HL-60/S4 (cell line): Measurements from ENCODE around the gene ZFY.
"Not testable (repeated sequence)": the region's sequence is repeated elsewhere in the genome, so short reads cannot be mapped to it uniquely, and the experiment has no call there.

Experiments
- in situ Hi-C: fragments of 300-500 bp; cut with MboI; formaldehyde crosslinking; loops from 2 replicates; pipeline ENCODE4 v1.14.3; 2022; ENCODE audit warnings: low sequenced_read_pairs

ZFY gene

DNA sequence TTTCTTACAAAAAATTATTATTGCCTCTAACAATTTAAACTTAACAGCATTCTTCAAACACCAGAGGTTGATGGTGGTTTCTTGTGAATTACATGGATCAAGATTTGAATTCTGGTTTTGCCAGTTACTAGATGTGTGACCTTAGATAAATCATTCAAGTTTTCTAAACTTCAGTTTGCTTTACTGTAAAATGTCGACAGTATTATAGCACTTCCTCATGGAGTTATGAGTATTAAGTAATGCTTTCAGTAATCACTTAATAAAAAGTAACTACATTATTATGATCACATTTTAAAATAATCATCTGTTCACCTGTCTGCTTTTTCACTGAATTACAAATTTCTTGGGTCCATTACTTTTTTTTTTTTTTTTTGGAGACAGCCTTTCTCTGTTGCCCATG is 37.5 kb downstream of the ZFY start:
- in situ Hi-C loops: no loop called here

DNA sequence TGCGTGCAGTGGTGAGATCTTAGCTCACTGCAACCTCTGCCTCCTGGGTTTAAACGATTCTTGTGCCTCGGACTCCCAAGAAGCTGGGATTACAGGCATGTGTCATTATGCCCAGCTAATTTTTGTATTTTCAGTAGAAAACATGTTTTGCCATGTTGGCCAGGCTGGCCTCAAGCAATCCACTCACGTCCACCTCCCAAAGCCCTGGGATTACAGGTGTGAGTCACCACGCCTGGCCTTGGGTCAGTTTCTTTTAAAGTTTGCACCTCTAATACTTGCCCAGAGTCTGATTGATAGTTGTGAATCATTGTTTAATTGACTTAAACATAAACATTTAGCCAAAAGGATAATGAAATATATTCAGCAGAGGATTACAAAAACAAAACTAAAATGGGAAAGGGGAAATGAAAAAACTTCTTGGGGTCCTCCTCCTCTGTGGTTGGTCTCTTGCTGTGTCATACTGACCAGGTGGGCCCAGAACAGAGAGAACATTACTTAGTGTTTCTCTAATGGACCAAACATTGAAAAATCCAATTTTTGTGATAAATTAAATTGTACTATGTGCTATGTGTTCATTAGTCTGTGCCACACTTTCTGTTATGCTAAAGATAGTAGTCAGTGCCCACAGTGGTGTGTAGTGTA is 38.0 kb downstream of the ZFY start:
- in situ Hi-C loops: no loop called here

DNA sequence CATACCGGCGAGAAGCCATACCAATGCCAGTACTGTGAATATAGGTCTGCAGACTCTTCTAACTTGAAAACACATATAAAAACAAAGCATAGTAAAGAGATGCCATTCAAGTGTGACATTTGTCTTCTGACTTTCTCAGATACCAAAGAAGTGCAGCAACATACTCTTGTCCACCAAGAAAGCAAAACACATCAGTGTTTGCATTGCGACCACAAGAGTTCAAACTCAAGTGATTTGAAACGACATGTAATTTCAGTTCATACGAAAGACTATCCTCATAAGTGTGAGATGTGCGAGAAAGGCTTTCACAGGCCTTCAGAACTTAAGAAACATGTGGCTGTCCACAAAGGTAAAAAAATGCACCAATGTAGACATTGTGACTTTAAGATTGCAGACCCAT is 44.1 kb downstream of the ZFY start:
- in situ Hi-C loops: no loop called here

DNA sequence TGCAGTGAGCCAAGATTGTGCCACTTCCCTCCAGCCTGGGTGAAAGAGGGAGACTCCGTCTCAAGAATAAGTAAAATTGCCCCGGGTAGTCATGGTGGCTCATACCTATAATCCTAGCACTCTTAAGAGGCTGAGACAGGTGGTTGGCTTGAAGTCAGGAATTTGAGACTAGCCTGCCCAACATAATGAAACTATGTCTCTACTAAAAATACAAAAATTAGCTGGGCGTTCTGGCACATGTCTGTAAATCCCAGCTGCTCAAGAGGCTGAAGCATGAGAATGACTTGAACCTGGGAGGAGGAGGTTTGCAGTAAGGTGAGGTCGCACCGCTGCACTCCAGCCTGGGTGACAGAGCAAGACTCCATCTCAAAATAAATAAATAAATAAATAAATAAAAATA is 49.3 kb downstream of the ZFY start:
- in situ Hi-C loops: no loop called here

DNA sequence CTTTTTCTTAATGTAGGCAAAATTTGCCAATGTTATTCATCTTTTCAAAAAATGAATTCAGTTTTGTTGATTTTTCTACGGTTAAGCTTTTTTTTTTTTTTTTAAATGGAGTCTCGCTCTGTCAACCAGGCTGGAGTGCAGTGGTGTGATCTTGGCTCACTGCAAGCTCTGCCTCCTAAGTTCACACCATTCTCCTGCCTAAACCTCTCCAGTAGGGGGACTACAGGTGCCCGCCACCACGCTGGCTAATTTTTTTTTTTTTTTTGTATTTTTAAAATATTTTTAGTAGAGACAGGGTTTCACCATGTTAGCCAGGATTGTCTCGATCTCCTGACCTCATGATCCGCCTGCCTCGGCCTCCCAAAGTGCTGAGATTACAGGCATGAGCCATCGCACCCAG is 52.0 kb downstream of the ZFY start:
- in situ Hi-C loops: not testable (repeated sequence)

DNA sequence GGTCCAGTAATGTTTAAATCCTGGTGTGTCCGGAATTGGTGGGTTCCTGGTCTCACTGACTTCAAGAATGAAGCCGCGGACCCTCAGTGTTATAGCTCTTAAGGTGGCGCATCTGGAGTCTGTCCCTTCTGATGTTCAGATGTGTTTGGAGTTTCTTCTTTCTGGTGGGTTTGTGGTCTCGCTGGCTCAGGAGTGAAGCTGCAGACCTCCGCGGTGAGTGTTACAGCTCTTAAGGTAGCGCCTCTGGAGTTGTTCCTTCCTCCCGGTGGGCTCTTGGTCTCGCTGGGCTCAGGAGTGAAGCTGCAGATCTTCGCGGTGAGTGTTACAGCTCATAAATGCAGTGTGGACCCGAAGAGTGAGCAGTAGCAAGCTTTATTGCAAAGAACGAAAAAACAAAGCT is 62.2 kb downstream of the ZFY start:
- in situ Hi-C loops: not testable (repeated sequence)

DNA sequence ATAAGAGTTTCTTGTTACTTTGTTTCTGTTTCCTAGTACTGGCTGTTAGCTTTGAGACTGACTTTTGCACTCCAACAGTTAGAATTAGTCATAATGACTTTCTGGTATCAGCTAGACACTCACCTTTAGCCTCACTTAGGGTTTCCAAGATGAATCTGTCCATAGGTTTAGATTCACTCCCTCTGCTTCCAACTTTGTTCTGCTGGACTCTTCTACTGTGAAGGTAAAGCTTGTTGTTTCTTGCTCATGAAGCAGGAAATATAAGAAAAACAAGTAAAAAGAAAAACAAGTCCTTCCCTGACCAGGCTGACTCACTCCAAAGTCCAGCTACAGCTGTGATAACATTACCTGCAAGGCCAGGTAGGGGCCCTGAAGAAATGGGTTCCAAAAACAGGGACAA is 67.0 kb downstream of the ZFY start:
- in situ Hi-C loops: no loop called here

DNA sequence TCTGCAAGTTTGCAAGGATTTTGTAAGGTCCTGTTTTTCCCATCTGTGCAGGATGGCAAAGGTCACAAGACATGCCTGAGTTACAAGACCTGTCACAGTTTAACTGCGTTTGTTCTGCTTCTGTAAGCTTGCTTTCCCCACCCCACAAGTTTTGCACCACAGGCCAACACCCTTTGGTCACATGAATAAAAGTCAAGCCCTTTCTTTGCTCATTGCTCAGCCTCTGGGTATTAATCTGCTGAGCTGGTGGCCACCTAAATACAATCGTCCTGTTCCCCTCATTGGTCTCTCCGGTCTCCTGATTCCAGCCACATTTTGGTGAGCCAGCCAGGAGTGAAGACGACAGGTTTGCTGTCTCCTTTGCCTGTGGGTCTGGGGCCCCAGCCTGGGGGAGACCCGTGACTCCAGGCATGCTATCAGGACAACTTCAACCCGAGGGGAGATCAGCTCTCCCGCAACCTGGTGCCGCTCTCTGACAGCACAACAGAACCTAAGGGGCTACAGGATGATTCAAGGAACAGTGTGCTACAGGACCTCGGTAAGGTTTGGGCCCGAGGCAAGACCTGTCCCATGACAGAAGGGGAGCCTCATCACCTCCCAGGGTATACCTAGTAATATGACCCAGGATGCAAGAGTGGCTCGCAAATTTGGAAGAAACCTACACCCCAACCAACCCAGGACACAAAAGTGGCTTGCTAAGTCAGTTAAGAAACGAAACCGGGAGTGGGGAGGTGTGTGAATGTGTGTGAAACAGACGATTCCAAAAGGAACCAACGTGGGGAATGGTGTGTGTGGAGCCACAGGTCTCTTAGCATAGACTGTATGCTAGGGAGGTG is 67.7 kb downstream of the ZFY start:
- in situ Hi-C loops: no loop called here

DNA sequence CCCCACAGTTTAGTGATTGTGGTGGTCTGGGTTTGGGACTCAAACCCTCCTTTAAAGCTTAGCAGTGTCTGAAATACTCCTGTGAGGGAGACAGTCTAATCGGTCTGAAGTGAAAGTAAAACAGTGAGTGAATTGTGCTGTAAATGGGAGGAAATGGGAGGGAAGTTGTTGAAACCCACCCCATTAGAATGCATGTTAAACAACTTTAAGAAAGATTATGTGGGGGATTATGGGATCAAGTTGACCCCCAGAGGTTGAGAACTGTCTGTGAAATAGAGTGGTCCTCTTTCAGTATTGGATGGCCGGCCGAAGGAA is 68.3 kb downstream of the ZFY start:
- in situ Hi-C loops: no loop called here

DNA sequence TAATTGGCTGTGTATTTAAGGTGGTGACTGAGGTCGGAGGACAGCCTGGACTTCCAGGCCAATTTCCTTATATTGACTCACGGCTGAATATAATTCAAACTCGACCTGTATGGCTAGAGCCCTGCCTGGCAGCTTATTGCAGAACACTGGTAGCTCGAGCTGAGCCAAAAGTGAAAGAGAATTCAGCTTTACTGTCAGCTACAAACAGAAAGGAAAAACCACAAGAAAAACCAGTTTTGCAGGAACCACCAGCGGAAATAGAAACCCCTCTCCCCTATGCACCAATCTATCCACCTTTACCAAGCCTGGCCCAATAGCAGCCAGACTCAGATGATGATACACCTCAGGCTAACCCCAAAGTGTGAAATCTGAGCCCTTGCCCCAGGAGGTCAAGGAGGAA is 68.7 kb downstream of the ZFY start:
- in situ Hi-C loops: no loop called here

DNA sequence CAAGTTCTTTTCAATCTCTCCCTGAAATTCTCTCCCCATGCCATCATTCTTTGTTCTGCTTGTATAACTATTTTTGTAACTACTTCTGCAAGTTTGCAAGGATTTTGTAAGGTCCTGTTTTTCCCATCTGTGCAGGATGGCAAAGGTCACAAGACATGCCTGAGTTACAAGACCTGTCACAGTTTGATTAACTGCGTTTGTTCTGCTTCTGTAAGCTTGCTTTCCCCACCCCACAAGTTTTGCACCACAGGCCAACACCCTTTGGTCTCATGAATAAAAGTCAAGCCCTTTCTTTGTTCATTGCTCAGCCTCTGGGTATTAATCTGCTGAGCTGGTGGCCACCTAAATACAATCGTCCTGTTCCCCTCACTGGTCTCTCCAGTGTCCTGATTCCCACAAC is 70.8 kb downstream of the ZFY start:
- in situ Hi-C loops: not testable (repeated sequence)

DNA sequence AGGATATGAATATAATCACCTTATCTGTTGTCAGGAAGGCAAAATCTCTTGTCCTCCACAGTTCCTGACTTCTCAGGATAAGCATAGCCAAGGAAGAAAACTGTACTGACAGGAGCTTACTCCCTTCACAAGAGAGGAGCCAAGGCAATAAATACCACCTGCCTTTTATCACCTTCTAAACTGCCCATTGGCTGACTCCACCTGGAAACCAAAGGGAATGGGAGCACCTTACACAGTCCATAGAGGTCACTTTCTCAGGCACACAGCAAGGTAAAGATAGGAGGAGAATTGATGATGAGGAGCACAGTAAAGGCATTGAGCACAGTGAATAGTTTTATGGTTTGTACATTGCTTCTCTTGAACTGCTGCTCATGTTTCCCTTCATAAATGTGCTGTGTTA is 72.8 kb downstream of the ZFY start:
- in situ Hi-C loops: no loop called here

DNA sequence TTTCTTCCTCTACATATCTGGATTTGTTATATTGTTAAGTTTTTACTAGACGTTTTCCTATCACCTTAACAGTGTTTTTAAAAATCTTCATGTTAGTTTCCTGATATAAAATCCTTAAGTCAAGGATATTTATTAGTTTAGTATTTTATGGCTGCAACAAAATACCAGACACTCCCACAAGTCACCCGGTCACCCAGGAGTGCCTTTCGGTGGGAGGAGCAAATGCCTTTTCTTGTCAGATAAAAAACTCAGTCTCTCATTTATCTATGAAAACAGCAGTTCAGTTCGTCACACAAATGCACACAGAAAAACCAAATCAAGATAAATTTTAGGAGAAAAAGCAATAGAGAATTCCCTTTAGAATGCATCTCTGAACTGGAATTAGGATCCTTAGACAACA is 77.0 kb downstream of the ZFY start:
- in situ Hi-C loops: no loop called here

DNA sequence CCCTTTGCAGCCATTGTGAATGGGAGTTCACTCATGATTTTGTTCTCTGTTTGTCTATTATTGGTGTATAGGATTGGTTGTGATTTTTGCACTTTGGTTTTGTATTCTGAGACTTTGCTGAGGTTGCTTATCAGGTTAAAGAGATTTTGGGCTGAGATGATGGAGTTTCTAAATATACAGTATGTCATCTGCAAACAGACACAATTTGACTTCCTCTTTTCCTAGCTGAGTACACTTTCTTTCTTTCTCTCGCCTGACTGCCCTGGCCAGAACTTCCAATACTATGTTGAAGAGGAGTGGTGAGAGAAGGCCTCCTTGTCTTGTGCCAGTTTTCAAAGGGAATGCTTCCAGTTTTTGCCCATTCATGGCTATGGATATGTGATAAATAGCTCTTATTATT is 81.4 kb downstream of the ZFY start:
- in situ Hi-C loops: no loop called here

DNA sequence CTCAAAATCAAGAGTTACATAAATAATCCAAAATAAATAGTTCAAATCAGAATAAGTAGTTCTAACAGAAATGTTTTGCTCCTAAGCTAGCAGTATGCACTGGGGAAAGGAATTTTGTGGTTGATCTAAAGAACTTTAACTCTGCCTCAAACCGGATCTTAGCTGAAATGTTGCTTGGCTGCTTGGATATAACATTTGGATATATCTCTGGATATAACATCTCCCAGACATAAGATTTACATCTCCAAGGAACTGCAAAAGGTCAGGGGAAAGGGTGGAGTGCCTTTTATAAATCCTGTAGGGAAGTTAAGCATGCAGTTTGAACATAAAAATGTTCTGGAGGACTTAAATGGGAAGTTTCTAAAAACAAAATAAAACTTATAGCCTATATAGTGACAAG is 83.4 kb downstream of the ZFY start:
- in situ Hi-C loops: no loop called here

DNA sequence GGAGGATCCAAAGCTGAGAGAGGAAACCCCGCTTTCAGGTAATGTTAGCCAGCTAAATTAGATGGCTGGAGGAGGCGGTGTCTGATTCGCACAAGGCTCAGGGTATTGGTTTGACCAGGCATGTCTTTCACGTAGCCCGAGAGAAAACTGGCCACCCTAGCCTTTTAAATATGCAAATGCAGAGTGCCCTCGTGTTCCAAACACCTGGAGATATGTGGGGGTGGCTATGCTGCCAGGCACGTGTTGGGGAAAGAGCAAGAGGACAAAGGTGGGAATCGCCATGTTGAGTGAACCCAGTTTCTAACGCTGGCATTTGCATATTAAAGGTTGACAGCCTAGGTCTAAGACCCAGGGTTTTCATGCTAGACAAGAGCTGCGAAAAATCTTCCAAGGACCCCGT is 84.4 kb downstream of the ZFY start:
- in situ Hi-C loops: no loop called here

DNA sequence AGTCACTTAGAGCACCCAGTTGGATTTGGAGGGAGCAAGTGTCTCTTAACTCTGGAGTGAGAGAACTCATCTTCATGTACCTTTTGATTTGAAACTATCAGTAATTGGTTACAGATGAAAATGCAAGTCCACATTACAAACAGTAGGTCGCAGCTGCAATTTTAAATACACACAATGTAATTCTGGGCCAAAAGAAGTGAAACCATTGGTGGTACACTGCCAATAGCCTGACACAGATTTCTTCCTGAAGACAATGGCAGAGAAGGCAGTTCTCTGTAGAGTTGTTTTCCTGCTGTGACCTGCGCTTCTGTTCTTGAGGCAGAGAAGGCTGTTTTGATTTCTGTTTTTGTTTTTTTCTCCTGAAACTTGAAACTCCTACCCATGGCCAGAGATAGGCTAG is 86.0 kb downstream of the ZFY start:
- in situ Hi-C loops: no loop called here

DNA sequence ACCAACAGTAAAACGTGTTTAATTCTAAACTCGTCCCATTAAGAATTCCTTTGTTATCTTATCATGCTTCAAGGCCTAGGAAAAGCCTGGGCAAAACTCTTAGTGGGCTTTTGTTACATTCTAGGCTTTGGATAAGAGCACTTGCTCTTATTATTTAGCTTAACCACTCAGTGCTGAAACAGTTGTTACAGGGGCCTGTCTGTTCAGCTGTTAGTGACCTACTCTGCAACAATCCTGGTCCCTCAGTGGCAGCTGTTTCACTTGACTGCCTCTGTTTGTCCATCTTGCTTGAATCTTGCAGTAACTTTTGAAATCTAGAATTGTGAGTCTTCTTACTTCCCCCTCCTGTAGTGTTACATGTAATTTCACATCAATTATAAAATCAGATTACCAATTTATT is 88.4 kb downstream of the ZFY start:
- in situ Hi-C loops: no loop called here

DNA sequence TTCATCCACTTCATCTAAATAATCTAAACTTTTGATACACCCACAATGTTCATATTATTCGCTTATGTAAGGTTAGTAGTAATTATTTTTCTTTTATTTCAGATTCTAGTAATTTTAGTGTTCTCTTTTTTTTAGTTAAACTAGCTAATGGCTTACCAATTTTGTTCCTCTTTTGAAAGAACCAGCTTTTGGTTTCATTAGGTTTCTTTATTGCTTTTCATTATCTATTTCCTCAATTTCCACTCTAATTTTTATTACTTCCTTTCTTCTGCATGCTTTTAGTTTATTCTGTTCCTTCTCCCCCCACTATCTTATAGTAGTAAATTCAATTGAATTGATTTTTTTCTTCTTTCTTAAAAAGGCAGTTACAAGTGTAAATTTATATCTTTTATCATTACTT is 90.2 kb downstream of the ZFY start:
- in situ Hi-C loops: no loop called here
